Ishikawa (cell line): ENCODE measurements around the gene ACE.

Source experiments
- CEBPB ChIP-seq: IDR thresholded peaks from 2 replicates; pipeline ENCODE4 v1.6.1; 2012
- CREB1 ChIP-seq: IDR thresholded peaks from 2 replicates; pipeline ENCODE4 v1.6.1; 2012; ENCODE audit warnings: low read depth
- EGR1 ChIP-seq: IDR thresholded peaks from 2 replicates; pipeline ENCODE4 v1.6.1; 2012
- EP300 ChIP-seq: IDR thresholded peaks from 2 replicates; pipeline ENCODE4 v1.6.1; 2012; ENCODE audit warnings: borderline replicate concordance
- FOXM1 ChIP-seq: IDR thresholded peaks from 2 replicates; pipeline ENCODE4 v1.6.1; 2012; ENCODE audit warnings: low read depth, borderline replicate concordance
- MAX ChIP-seq: IDR thresholded peaks from 2 replicates; pipeline ENCODE4 v1.6.1; 2012
- NFIC ChIP-seq: IDR thresholded peaks from 2 replicates; pipeline ENCODE4 v1.6.1; 2012
- RAD21 ChIP-seq: IDR thresholded peaks from 2 replicates; pipeline ENCODE4 v1.6.1; 2012; ENCODE audit warnings: low read depth
- REST ChIP-seq: IDR thresholded peaks from 2 replicates; pipeline ENCODE4 v1.6.1; 2012; ENCODE audit warnings: low read depth, mild to moderate bottlenecking
- TAF1 ChIP-seq: IDR thresholded peaks from 2 replicates; pipeline ENCODE4 v1.6.1; 2012; ENCODE audit warnings: low read depth, mild to moderate bottlenecking
- TCF12 ChIP-seq: IDR thresholded peaks from 2 replicates; pipeline ENCODE4 v1.6.1; 2012; ENCODE audit warnings: low read depth
- TEAD4 ChIP-seq: IDR thresholded peaks from 2 replicates; pipeline ENCODE4 v1.6.1; 2012
- YY1 ChIP-seq: IDR thresholded peaks from 2 replicates; pipeline ENCODE4 v1.6.1; 2012; ENCODE audit warnings: low read depth
- ZBTB7A ChIP-seq: IDR thresholded peaks from 2 replicates; pipeline ENCODE4 v1.6.1; 2012; ENCODE audit warnings: low read depth
- TF ChIP-seq, protein P1 (sequence below): IDR thresholded peaks from 2 replicates; pipeline ENCODE4 v1.6.1; 2012

ACE gene

DNA sequence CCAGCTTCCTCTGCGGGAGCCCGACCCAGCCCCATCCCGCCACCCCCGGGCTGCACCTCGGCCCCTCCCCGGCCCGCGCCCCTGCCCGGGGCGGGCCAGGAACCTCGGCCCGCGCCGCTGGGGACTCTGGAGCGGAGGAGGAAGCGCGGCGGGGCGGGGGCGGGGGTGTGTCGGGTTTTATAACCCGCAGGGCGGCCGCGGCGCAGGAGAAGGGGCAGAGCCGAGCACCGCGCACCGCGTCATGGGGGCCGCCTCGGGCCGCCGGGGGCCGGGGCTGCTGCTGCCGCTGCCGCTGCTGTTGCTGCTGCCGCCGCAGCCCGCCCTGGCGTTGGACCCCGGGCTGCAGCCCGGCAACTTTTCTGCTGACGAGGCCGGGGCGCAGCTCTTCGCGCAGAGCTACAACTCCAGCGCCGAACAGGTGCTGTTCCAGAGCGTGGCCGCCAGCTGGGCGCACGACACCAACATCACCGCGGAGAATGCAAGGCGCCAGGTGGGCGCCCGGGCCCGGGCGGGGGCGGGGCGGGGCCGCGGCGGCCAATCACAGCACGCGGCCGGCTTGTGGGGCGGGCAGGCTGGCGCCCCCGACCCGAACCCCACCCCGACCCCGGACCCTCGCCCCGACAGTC, at the start of gene ACE:
TSS of gene ACE (plus strand) at position 208 of the 626 bp plus-strand sequence. CDS start at position 242, 34 bp downstream.
- TF ChIP-seq TAF1 (0 out of 2 replicates have a peak, but pooled peaks have one; percentile 13), EGR1 (peak; percentile 60; the same call in 1 of the 2 replicates), YY1 (no peak), TCF12 (peak; percentile 16; the same call in 1 of the 2 replicates), MAX (peak; percentile 77), EP300 (no peak)

- no peak for TF ChIP-seq FOXM1
- no peak for TF ChIP-seq CREB1
- TF ChIP-seq CEBPB: no peak
- TF ChIP-seq TCF12: no peak
- TF ChIP-seq EGR1: no peak
- no peak for TF ChIP-seq ZBTB7A
Measured at GRCh38 chr17:63429766-63430165, 47.1 kb upstream of the ACE start.

DNA sequence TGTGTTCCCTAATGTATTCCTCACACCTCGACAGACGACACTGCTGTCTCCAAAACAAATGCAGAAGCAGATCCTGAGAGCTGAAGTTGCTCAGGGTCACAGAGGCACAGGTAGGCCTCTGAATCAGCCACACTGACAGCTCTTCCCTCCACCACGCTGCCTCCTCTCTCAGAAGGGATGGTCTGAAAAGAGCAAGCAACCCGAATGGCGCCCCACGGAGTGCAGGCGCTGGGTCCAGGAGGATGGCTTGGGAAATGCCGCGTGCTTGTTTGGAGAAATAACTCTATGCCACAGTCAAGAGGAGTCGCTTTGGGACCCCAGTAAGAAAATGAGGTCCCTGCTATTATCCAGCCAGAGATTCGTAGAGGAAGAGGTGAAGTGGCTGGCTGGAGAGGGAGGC, 46.6 kb upstream of the ACE start:
- no peak for TF ChIP-seq EP300

DNA sequence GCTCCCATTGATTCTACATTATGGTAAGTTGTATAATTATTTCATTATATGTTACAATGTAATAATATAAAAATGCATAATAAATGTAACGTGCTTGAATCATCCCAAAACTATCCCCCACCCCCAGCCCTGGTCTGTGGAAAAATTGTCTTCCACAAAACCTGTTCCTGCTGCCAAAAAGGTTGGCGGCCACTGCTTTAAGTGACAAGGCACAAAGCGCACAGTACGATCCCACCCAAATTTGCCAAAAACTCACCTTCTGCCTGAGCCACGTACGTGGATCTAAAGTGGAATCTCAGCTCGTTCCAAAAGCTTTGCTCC, 45.3 kb upstream of the ACE start:
- TF ChIP-seq CEBPB (no peak), MAX (no peak), TEAD4 (no peak), TCF12 (no peak), CREB1 (no peak), FOXM1 (no peak), NFIC (no peak)

DNA sequence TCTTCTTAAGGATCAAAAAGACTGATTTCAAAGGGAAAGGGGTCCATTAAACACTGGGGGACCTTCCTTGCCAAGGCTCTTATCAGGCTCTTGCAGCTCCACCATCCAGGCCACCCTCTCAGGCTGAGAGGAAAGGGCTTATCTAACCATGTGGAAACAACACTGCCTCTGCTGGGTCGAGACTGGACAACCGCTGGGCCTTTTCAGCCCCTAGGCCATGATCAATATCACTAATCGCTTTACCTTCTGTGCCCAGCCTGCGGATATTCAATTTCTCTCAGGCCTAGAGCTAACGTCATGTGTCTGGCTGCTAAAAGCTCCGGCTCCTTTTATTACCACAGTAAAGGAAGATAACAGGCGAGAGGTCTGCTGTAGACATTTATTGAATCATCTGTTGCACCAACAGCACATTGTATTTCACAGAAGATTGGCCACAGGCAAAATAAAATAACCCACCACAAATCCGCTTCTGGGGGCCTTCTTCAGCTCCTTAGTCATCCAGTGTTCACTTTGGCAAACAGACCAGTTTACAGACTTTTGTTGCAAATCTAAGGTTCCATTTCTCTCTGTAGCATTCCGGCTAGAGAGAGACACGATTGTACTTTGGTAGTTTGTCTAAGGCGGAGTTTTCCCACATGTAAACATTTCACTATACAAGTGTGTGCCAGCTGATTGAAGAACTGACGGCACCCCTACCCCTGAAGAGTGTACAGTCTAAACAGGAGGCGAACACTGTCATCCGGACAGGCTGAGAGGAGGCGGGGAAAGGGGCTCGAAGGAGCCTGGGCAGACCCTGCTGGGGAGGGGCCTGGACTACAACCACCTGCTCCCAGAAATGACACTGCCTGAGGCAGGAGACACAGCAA, 44.7 kb upstream of the ACE start:
- TF ChIP-seq, protein P1, sequence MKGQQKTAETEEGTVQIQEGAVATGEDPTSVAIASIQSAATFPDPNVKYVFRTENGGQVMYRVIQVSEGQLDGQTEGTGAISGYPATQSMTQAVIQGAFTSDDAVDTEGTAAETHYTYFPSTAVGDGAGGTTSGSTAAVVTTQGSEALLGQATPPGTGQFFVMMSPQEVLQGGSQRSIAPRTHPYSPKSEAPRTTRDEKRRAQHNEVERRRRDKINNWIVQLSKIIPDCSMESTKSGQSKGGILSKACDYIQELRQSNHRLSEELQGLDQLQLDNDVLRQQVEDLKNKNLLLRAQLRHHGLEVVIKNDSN: no peak
- TF ChIP-seq EP300 (no peak), RAD21 (no peak), CEBPB (no peak), MAX (no peak), FOXM1 (no peak), TEAD4 (no peak), CREB1 (no peak), TCF12 (no peak), YY1 (no peak), EGR1 (no peak), ZBTB7A (no peak), REST (no peak), NFIC (no peak)

GRCh38 chr17:63433746-63434591, 42.9 kb upstream of the ACE start:
- TF ChIP-seq FOXM1 (no peak), EGR1 (no peak), REST (no peak), YY1 (no peak), TAF1 (no peak), EP300 (no peak), CREB1 (no peak), MAX (no peak), ZBTB7A (no peak), NFIC (no peak), TEAD4 (no peak), TCF12 (no peak), CEBPB (no peak), RAD21 (no peak)
- TF ChIP-seq, protein P1: no peak
